ENCODE data around the gene TP53I3.

- TF ChIP-seq CTCF (conservative IDR thresholded peaks at IDR 0.05; ENCODE audit: low read length) = no peak
- no peak for TF ChIP-seq EZH2phosphoT487 (IDR thresholded peaks at IDR 0.05; ENCODE audit: borderline replicate concordance, low read depth, low read length)
Observed at GRCh38 chr2:24047703-24048033, 37.0 kb downstream of the TP53I3 start.
